HG03103 (cell line): ENCODE results near the gene PSG4.
"Not testable (repeated sequence)": the region's sequence is repeated elsewhere in the genome, so short reads cannot be mapped to it uniquely, and the experiment has no call there.

Experiments
- ATAC-seq: cut with Tn5 transposase; IDR thresholded peaks from one replicate; pipeline ENCODE4 v1.9.1; 2021; ENCODE audit warnings: low read depth; ENCODE audit not compliant: unreplicated experiment

PSG4 gene

GRCh38 chr19:43205471-43206105 lies at the start of gene PSG4:
Gene PSG4 (minus strand): TSS chr19:43205638. CDS start chr19:43205536, 102 bp downstream.
- ATAC-seq = not testable (repeated sequence)

- not testable (repeated sequence) for ATAC-seq
Observed at GRCh38 chr19:43251428-43251827, 46.0 kb upstream of the PSG4 start.

GRCh38 chr19:43250296-43250695 lies 44.9 kb upstream of the PSG4 start:
- not testable (repeated sequence) for ATAC-seq

GRCh38 chr19:43248635-43249002 lies 43.2 kb upstream of the PSG4 start:
- not testable (repeated sequence) for ATAC-seq

GRCh38 chr19:43247243-43247880 lies 41.9 kb upstream of the PSG4 start:
- not testable (repeated sequence) for ATAC-seq

GRCh38 chr19:43245848-43246247 lies 40.4 kb upstream of the PSG4 start:
- not testable (repeated sequence) for ATAC-seq

GRCh38 chr19:43242211-43242610 lies 36.8 kb upstream of the PSG4 start:
- not testable (repeated sequence) for ATAC-seq

GRCh38 chr19:43238213-43238612 lies 32.8 kb upstream of the PSG4 start:
- not testable (repeated sequence) for ATAC-seq

GRCh38 chr19:43235686-43236085 lies 30.2 kb upstream of the PSG4 start:
- ATAC-seq = not testable (repeated sequence)

GRCh38 chr19:43229315-43229714 lies 23.9 kb upstream of the PSG4 start:
- no peak for ATAC-seq

- ATAC-seq = not testable (repeated sequence)
Observed at GRCh38 chr19:43228730-43229129, 23.3 kb upstream of the PSG4 start.

- not testable (repeated sequence) for ATAC-seq
Observed at GRCh38 chr19:43226986-43227385, 21.5 kb upstream of the PSG4 start.

- ATAC-seq = no peak
Observed at GRCh38 chr19:43224855-43225253, 19.4 kb upstream of the PSG4 start.

GRCh38 chr19:43224201-43224854 lies 18.9 kb upstream of the PSG4 start:
- ATAC-seq = not testable (repeated sequence)

GRCh38 chr19:43221891-43222290 lies 16.5 kb upstream of the PSG4 start:
- ATAC-seq = not testable (repeated sequence)

GRCh38 chr19:43219136-43219535 lies 13.7 kb upstream of the PSG4 start:
- ATAC-seq = not testable (repeated sequence)

- ATAC-seq = not testable (repeated sequence)
Observed at GRCh38 chr19:43215881-43216280, 10.4 kb upstream of the PSG4 start.

GRCh38 chr19:43207991-43208390 lies 2.6 kb upstream of the PSG4 start:
- ATAC-seq = no peak

GRCh38 chr19:43207174-43207573 lies 1.7 kb upstream of the PSG4 start:
- not testable (repeated sequence) for ATAC-seq

GRCh38 chr19:43203611-43204010 lies 1.8 kb downstream of the PSG4 start:
- not testable (repeated sequence) for ATAC-seq

- ATAC-seq = not testable (repeated sequence)
Observed at GRCh38 chr19:43201891-43202290, 3.5 kb downstream of the PSG4 start.
